Astrocyte of the cerebellum (primary cell): ENCODE data around the gene PAH.
A peak's percentile ranks its signal among the peaks of the same experiment; 100 is the strongest.

ENCODE experiments used
- DNase-seq: peaks from one replicate; pipeline ENCODE4 v3.0.0-alpha.2; 2011; ENCODE audit warnings: low read depth
- H3K4me3 ChIP-seq: 2 replicates; pipeline ENCODE4 v1.5.1; 2011; ENCODE audit warnings: mild to moderate bottlenecking, low read depth, low read length, moderate library complexity
- CTCF ChIP-seq: IDR thresholded peaks from 2 replicates; pipeline ENCODE4 v1.5.1; 2012; ENCODE audit warnings: low read length, low read depth, moderate library complexity, mild to moderate bottlenecking; ENCODE audit errors: missing control alignments
- in situ Hi-C: cut with HindIII; loops from 2 replicates; pipeline ENCODE4 v1.10.0; 2017; ENCODE audit warnings: low sequenced_read_pairs

PAH gene

GRCh38 chr12:102957339-102958050 is 40.5 kb upstream of the PAH start, which contains the start of gene ASCL1:
ASCL1 (plus strand) TSS chr12:102957674; CDS start chr12:102958245, 571 bp downstream.
- TF ChIP-seq CTCF, result no peak
- H3K4me3 ChIP-seq, result peak within 1 kb of the TSS; percentile 39
- no peak for DNase-seq
- in situ Hi-C loops, result no loop called here

GRCh38 chr12:102956738-102957327 is 39.8 kb upstream of the PAH start:
- DNase-seq, result no peak
- in situ Hi-C loops, result no loop called here
- no peak overlapping the region for H3K4me3 ChIP-seq
- TF ChIP-seq CTCF, result no peak

GRCh38 chr12:102955926-102956737 is 39.1 kb upstream of the PAH start:
- no peak overlapping the region for H3K4me3 ChIP-seq
- no peak for TF ChIP-seq CTCF
- in situ Hi-C loops, result no loop called here
- no peak for DNase-seq

- no peak for TF ChIP-seq CTCF
- no peak for DNase-seq
- no peak overlapping the region for H3K4me3 ChIP-seq
- in situ Hi-C loops, result no loop called here
These were observed 37.1 kb upstream of the PAH start for GRCh38 chr12:102954134-102954533.

GRCh38 chr12:102953221-102953620 is 36.2 kb upstream of the PAH start:
- in situ Hi-C loops, result no loop called here
- no peak overlapping the region for H3K4me3 ChIP-seq
- no peak for TF ChIP-seq CTCF
- no peak for DNase-seq

GRCh38 chr12:102951841-102952240 is 34.8 kb upstream of the PAH start:
- no peak for DNase-seq
- no peak overlapping the region for H3K4me3 ChIP-seq
- TF ChIP-seq CTCF, result no peak
- in situ Hi-C loops, result no loop called here
